ENCODE data around the gene CYTH2. TPM values are rescaled to one million over a fixed set of nuclear protein-coding genes. Genes with fewer than 3 reads are reported as not detected.

CYTH2 gene
- total and polyA plus RNA-seq, 12 donors: 26.3 to 93.5 (median 52.8) TPM

- TF ChIP-seq POLR2A (IDR thresholded peaks at IDR 0.05) (no peak), CTCF (IDR thresholded peaks at IDR 0.05) (no peak)
- Histone ChIP-seq H3K27me3 (peaks cover 5% of the 10 kb centered on the region), H3K4me3 (peak overlapping the region in 1 of 4 donors; percentile 86), H3K27ac (peak overlapping the region in 2 of 5 donors; percentile 82 to 91), H3K36me3 (replicated peaks in 1 of 2) (peaks cover 0 to 20% of the 10 kb centered on the region in 2 donors), H3K4me1 (replicated peaks in 1 of 2) (peaks cover 5 to 20% of the 10 kb centered on the region in 2 donors), H3K9me3 (replicated peaks in 1 of 3) (no peaks in the 10 kb centered on the region)
- intact Hi-C loops (cut with DNase I): loop anchor here in 1 of 2 donors (10.0 kb wide), 1 partner anchor 50 kb away; the partner anchor contains the start of genes GRIN2D and KDELR1
- 18 to 27% (median 22%) methylated on average over 24 to 38 of the region's 38 CpGs for WGBS, 4 donors
- DNase-seq: peak in 1 of 7 donors; percentile 25
Observed at GRCh38 chr19:48444129-48444935, 24.8 kb upstream of the CYTH2 start.

DNA sequence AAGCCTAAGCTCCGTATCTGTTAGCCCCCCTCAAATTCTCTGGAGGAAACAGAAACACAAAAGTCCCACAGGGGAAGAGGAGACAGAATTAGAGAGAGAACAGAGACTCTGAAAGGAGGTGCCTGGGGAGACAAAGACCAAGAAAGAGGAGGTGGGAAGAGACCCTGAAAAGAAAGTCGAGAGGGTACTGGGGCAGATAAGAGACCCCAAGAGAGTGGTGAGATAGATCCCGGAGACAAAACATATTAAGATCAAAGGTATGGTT lies 24.3 kb upstream of the CYTH2 start:
- Histone ChIP-seq H3K4me3 (peak overlapping the region in 1 of 4 donors; percentile 86), H3K36me3 (replicated peaks in 1 of 2) (peaks cover 0 to 25% of the 10 kb centered on the region in 2 donors), H3K27ac (peak overlapping the region in 2 of 5 donors; percentile 82 to 91), H3K9me3 (replicated peaks in 1 of 3) (no peaks in the 10 kb centered on the region), H3K4me1 (replicated peaks in 1 of 2) (peaks cover 5 to 20% of the 10 kb centered on the region in 2 donors), H3K27me3 (peaks cover 5% of the 10 kb centered on the region)
- 17 to 44% (median 24%) methylated on average over 3 of the region's 3 CpGs for WGBS, 4 donors
- TF ChIP-seq CTCF (IDR thresholded peaks at IDR 0.05) (no peak), POLR2A (IDR thresholded peaks at IDR 0.05) (no peak)
- DNase-seq: no peak
- intact Hi-C loops (cut with DNase I): loop anchor here in 1 of 2 donors (10.0 kb wide), 1 partner anchor 50 kb away; the partner anchor contains the start of genes GRIN2D and KDELR1

DNA sequence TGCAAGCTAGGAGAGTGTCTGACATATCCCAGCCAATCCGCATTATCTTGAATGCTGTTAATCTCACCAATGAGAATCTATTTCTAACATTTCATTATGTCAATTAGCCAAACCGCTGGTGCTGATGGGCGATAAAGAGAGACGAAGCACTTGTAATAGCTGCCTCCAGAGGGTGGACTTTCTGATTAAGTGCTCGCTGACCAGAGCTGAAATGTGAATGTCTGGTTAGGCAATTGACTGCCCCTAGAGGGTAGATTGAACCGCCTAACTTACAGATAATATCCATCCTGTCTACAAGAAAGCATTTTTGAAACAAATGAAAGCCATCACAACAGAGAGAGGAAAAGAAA lies 23.9 kb upstream of the CYTH2 start:
- DNase-seq: peak in 5 of 7 donors; percentile 46 to 71 (median 50)
- H3K4me1 ChIP-seq (replicated peaks in 1 of 2): peaks cover 5 to 20% of the 10 kb centered on the region in 2 donors
- H3K4me3 ChIP-seq: peak overlapping the region in 3 of 4 donors; percentile 66 to 86 (median 72)
- peaks cover 0 to 29% of the 10 kb centered on the region in 2 donors for H3K36me3 ChIP-seq (replicated peaks in 1 of 2)
- H3K9me3 ChIP-seq (replicated peaks in 1 of 3): no peaks in the 10 kb centered on the region
- peak overlapping the region in 4 of 5 donors; percentile 51 to 91 (median 74) for H3K27ac ChIP-seq
- TF ChIP-seq POLR2A (IDR thresholded peaks at IDR 0.05) (no peak), CTCF (IDR thresholded peaks at IDR 0.05) (peak; percentile 31 to 66 (median 60))
- peaks cover 5% of the 10 kb centered on the region for H3K27me3 ChIP-seq
- 1 to 8% (median 5%) methylated on average over 6 of the region's 6 CpGs for WGBS, 4 donors
- intact Hi-C loops (cut with DNase I): loop anchor here in 1 of 2 donors (10.0 kb wide), 1 partner anchor 50 kb away; the partner anchor contains the start of genes GRIN2D and KDELR1

DNA sequence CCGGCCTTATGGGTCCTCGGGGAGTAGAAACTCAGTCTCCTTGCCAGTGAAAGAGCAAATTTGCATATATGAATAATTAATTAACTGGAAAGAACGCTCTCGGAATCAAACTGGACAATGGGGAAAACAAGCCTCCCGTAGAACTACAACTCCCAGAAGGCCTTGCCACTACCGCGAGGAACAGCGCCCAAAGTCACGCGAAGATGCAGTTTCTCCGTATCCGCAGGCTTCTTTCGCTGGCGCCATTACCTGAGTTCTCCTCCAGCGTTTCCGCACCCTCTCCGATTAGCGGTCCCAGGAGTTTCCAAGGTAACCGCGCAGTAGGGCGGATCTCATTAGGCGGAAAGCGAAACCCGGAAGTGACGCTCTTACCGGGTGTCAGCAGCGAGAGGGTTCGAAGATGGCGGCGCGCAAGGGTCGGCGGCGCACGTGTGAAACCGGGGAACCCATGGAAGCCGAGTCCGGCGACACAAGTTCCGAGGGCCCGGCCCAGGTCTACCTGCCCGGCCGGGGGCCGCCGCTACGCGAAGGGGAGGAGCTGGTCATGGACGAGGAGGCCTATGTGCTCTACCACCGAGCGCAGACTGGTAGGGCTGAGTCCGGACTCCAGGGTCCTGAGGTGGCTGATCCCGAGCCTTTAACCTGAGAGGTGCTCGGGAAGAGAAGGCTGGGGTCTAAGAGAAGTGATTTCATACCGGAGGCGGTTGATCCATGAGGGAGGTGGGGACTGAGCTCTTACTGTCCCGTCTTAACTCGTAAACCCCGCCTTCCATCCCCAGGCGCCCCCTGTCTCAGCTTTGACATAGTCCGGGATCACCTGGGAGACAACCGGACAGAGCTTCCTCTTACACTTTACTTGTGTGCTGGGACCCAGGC lies 23.3 kb upstream of the CYTH2 start, which contains the start of gene GRWD1:
Gene GRWD1, plus strand, starts transcription at position 378 of the 876 bp plus-strand sequence. Its CDS starts 23 bp downstream, at position 401.
- peak; percentile 88 to 97 (median 94) for DNase-seq
- 0 to 1% (median 0%) methylated on average over 20 to 61 of the region's 61 CpGs for WGBS, 4 donors
- H3K27ac ChIP-seq: peak within 1 kb of the TSS; percentile 51 to 91 (median 82)
- H3K4me1 ChIP-seq (replicated peaks in 1 of 2): peaks cover 5 to 20% of the 10 kb centered on the region in 2 donors
- H3K36me3 ChIP-seq (replicated peaks in 1 of 2): peaks cover 0 to 35% of the 10 kb centered on the region in 2 donors
- intact Hi-C loops (cut with DNase I): loop anchor here in 1 of 2 donors (10.0 kb wide), 1 partner anchor 51 kb away; the partner anchor contains the start of genes GRIN2D and KDELR1
- H3K27me3 ChIP-seq: peaks cover 5% of the 10 kb centered on the region
- TF ChIP-seq POLR2A (IDR thresholded peaks at IDR 0.05) (peak in 1 of 2 donors; percentile 35), CTCF (IDR thresholded peaks at IDR 0.05) (no peak)
- no peaks in the 10 kb centered on the region for H3K9me3 ChIP-seq (replicated peaks in 1 of 3)
- peak within 1 kb of the TSS; percentile 66 to 100 (median 79) for H3K4me3 ChIP-seq
